ENCODE results near the gene SP100.

The SP100 gene

GRCh38 chr2:230525682-230526081, 109.7 kb downstream of the SP100 start:
- TF ChIP-seq FOXP2 (optimal IDR thresholded peaks at IDR 0.05; ENCODE audit: borderline replicate concordance, extremely low read depth, extremely low read length, insufficient read depth) (no peak), SIN3A (IDR thresholded peaks at IDR 0.05; ENCODE audit: borderline replicate concordance, insufficient read depth, low read length) (no peak), TAF1 (IDR thresholded peaks at IDR 0.05; ENCODE audit: borderline replicate concordance, insufficient read depth, low read length) (no peak), REST (IDR thresholded peaks at IDR 0.05; ENCODE audit: insufficient read depth in 1 of 2, low read depth in 2 of 2, low read length in 2 of 2) (no peak), POLR2AphosphoS5 (IDR thresholded peaks at IDR 0.05; ENCODE audit: low read depth, low read length) (no peak)

- no peak for TF ChIP-seq SIN3A (IDR thresholded peaks at IDR 0.05; ENCODE audit: borderline replicate concordance, insufficient read depth, low read length)
- no peak for TF ChIP-seq REST (IDR thresholded peaks at IDR 0.05; ENCODE audit: insufficient read depth in 1 of 2, low read depth in 2 of 2, low read length in 2 of 2)
- TF ChIP-seq POLR2AphosphoS5 (IDR thresholded peaks at IDR 0.05; ENCODE audit: low read depth, low read length): no peak
- TF ChIP-seq TAF1 (IDR thresholded peaks at IDR 0.05; ENCODE audit: borderline replicate concordance, insufficient read depth, low read length): no peak
- TF ChIP-seq FOXP2 (optimal IDR thresholded peaks at IDR 0.05; ENCODE audit: borderline replicate concordance, extremely low read depth, extremely low read length, insufficient read depth): no peak
Measured at GRCh38 chr2:230537531-230537976, 121.6 kb downstream of the SP100 start.

GRCh38 chr2:230540332-230540731, 124.3 kb downstream of the SP100 start:
- no peak for TF ChIP-seq SIN3A (IDR thresholded peaks at IDR 0.05; ENCODE audit: borderline replicate concordance, insufficient read depth, low read length)
- TF ChIP-seq TAF1 (IDR thresholded peaks at IDR 0.05; ENCODE audit: borderline replicate concordance, insufficient read depth, low read length): no peak
- no peak for TF ChIP-seq REST (IDR thresholded peaks at IDR 0.05; ENCODE audit: insufficient read depth in 1 of 2, low read depth in 2 of 2, low read length in 2 of 2)
- TF ChIP-seq FOXP2 (optimal IDR thresholded peaks at IDR 0.05; ENCODE audit: borderline replicate concordance, extremely low read depth, extremely low read length, insufficient read depth): no peak
- no peak for TF ChIP-seq POLR2AphosphoS5 (IDR thresholded peaks at IDR 0.05; ENCODE audit: low read depth, low read length)

- no peak for TF ChIP-seq TAF1 (IDR thresholded peaks at IDR 0.05; ENCODE audit: borderline replicate concordance, insufficient read depth, low read length)
- TF ChIP-seq FOXP2 (optimal IDR thresholded peaks at IDR 0.05; ENCODE audit: borderline replicate concordance, extremely low read depth, extremely low read length, insufficient read depth): no peak
- no peak for TF ChIP-seq SIN3A (IDR thresholded peaks at IDR 0.05; ENCODE audit: borderline replicate concordance, insufficient read depth, low read length)
- no peak for TF ChIP-seq POLR2AphosphoS5 (IDR thresholded peaks at IDR 0.05; ENCODE audit: low read depth, low read length)
- no peak for TF ChIP-seq REST (IDR thresholded peaks at IDR 0.05; ENCODE audit: insufficient read depth in 1 of 2, low read depth in 2 of 2, low read length in 2 of 2)
Measured at GRCh38 chr2:230541934-230542380, 126.0 kb downstream of the SP100 start.

GRCh38 chr2:230542751-230543150, 126.8 kb downstream of the SP100 start:
- TF ChIP-seq TAF1 (IDR thresholded peaks at IDR 0.05; ENCODE audit: borderline replicate concordance, insufficient read depth, low read length) (no peak), POLR2AphosphoS5 (IDR thresholded peaks at IDR 0.05; ENCODE audit: low read depth, low read length) (no peak), SIN3A (IDR thresholded peaks at IDR 0.05; ENCODE audit: borderline replicate concordance, insufficient read depth, low read length) (no peak), FOXP2 (optimal IDR thresholded peaks at IDR 0.05; ENCODE audit: borderline replicate concordance, extremely low read depth, extremely low read length, insufficient read depth) (no peak), REST (IDR thresholded peaks at IDR 0.05; ENCODE audit: insufficient read depth in 1 of 2, low read depth in 2 of 2, low read length in 2 of 2) (no peak)
